RWPE2 (cell line): ENCODE data around the gene GTF2F2.

Experiments used
- ATAC-seq: fragments of 200-7000 bp; cut with Tn5 transposase; 3 replicates; pipeline ENCODE4 v1.9.1; 2021; ENCODE audit warnings: low read depth
- DNase-seq: peaks from one replicate; pipeline ENCODE4 v3.0.0-alpha.2; 2020; ENCODE audit warnings: low spot score
- H3K27ac ChIP-seq: fragments of 450-650 bp; 2 replicates; pipeline ENCODE4 v1.5.1; 2017; ENCODE audit warnings: mild to moderate bottlenecking; ENCODE audit not compliant: poor library complexity, severe bottlenecking
- H3K27me3 ChIP-seq: fragments of 250-450 bp; sonication (Bioruptor Pico); 2 replicates; pipeline ENCODE4 v1.5.1; 2021; ENCODE audit warnings: mild to moderate bottlenecking, moderate library complexity; ENCODE audit not compliant: insufficient read depth, poor library complexity, severe bottlenecking
- H3K36me3 ChIP-seq: fragments of 250-450 bp; sonication (Bioruptor Pico); 2 replicates; pipeline ENCODE4 v1.5.1; 2020; ENCODE audit warnings: low read depth, mild to moderate bottlenecking, moderate library complexity
- H3K4me1 ChIP-seq: fragments of 250-450 bp; sonication (Bioruptor Pico); 2 replicates; pipeline ENCODE4 v1.5.1; 2021; ENCODE audit warnings: mild to moderate bottlenecking, moderate library complexity; ENCODE audit not compliant: insufficient read depth, poor library complexity, severe bottlenecking
- H3K4me3 ChIP-seq: fragments of 250-450 bp; sonication (Bioruptor Pico); 2 replicates; pipeline ENCODE4 v1.5.1; 2021; ENCODE audit warnings: mild to moderate bottlenecking, moderate library complexity; ENCODE audit not compliant: severe bottlenecking
- H3K9me3 ChIP-seq: fragments of 250-450 bp; sonication (Bioruptor Pico); 2 replicates; pipeline ENCODE4 v1.5.1; 2021; ENCODE audit warnings: mild to moderate bottlenecking, moderate library complexity; ENCODE audit not compliant: severe bottlenecking
- CTCF ChIP-seq: fragments of 450-650 bp; IDR thresholded peaks from one replicate; pipeline ENCODE4 v1.5.1; 2017; ENCODE audit warnings: mild to moderate bottlenecking, moderate library complexity; ENCODE audit not compliant: poor library complexity, severe bottlenecking

The GTF2F2 gene

GRCh38 chr13:45207319-45207718 lies 87.0 kb downstream of the GTF2F2 start:
- Histone ChIP-seq H3K27ac (peak overlapping the region; percentile 100), H3K9me3 (no peaks in the 10 kb centered on the region), H3K27me3 (no peaks in the 10 kb centered on the region), H3K36me3 (peaks cover 24% of the 10 kb centered on the region), H3K4me3 (no peak overlapping the region), H3K4me1 (peaks cover 50% of the 10 kb centered on the region)
- no peak for TF ChIP-seq CTCF
- ATAC-seq (no peak), DNase-seq (no peak)

- no peak overlapping the region for H3K4me3 ChIP-seq
- peak overlapping the region; percentile 100 for H3K27ac ChIP-seq
- TF ChIP-seq CTCF = no peak
- H3K36me3 ChIP-seq = peaks cover 23% of the 10 kb centered on the region
- H3K4me1 ChIP-seq = peaks cover 50% of the 10 kb centered on the region
- no peaks in the 10 kb centered on the region for H3K9me3 ChIP-seq
- no peaks in the 10 kb centered on the region for H3K27me3 ChIP-seq
- DNase-seq (no peak), ATAC-seq (no peak)
Observed at GRCh38 chr13:45208132-45208531, 87.8 kb downstream of the GTF2F2 start.

GRCh38 chr13:45209229-45209628 lies 88.9 kb downstream of the GTF2F2 start:
- no peak overlapping the region for H3K4me3 ChIP-seq
- peaks cover 29% of the 10 kb centered on the region for H3K36me3 ChIP-seq
- DNase-seq (no peak), ATAC-seq (peak; percentile 47; the same call in 2 of the 3 replicates)
- H3K9me3 ChIP-seq = no peaks in the 10 kb centered on the region
- TF ChIP-seq CTCF = no peak
- H3K27me3 ChIP-seq = no peaks in the 10 kb centered on the region
- peak overlapping the region; percentile 100 for H3K27ac ChIP-seq
- peaks cover 55% of the 10 kb centered on the region for H3K4me1 ChIP-seq

DNA sequence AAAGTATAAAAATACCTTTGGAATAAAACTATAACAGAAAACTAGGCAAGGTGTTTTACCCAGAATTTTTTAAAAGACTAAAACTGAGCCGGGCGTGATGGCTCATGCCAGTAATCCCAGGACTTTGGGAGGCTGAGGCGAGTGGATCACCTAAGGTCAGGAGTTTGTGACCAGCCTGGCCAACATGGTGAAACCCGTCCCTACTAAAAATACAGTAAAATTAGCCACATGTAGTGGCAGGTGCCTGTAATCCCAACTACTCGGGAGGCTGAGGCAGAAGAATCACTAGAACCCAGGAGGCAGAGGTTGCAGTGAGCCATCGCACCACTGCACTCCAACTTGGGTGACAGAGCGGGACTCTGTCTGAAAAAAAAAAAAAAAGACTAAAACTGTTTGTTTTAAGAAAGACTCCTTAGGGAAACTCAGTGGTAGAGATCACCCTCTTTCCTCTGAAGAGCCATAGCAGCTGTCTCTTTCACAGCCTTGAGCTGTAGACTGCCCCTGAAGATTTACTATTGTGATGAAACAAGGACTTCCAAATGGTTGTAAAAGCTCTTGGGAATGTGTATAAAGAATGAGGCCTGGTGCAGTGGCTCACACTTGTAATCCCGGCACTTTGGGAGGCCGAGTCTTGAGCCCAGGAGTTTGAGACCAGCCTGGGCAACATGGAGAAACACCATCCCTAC lies 95.2 kb downstream of the GTF2F2 start:
- peaks cover 11% of the 10 kb centered on the region for H3K36me3 ChIP-seq
- ATAC-seq (no peak), DNase-seq (no peak)
- peaks cover 38% of the 10 kb centered on the region for H3K4me1 ChIP-seq
- no peaks in the 10 kb centered on the region for H3K9me3 ChIP-seq
- no peaks in the 10 kb centered on the region for H3K27me3 ChIP-seq
- no peak for TF ChIP-seq CTCF
- no peak overlapping the region for H3K4me3 ChIP-seq
- peak overlapping the region; percentile 15 for H3K27ac ChIP-seq

DNA sequence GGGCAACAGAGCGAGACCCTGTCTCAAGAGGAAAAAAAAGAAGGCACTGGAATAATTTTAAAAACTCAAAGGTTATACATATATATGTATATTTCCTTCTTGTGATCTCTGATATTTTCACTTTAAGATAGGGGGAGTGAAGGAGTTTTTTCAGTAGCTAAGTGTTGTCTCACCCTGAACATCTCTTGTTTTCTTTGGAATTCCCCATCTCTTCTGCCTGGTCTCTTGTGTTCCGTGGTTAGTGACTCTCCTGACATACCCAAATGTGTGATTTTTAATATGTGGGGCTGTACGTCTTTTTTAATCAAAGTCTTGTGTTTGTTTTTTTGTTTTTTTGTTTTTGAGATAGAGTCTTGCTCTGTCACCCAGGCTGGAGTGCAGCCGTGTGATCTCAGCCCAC lies 95.9 kb downstream of the GTF2F2 start:
- TF ChIP-seq CTCF = no peak
- DNase-seq (no peak), ATAC-seq (no peak)
- H3K27me3 ChIP-seq = no peaks in the 10 kb centered on the region
- peaks cover 6% of the 10 kb centered on the region; the same call in 1 of the 2 replicates for H3K36me3 ChIP-seq
- no peak overlapping the region for H3K4me3 ChIP-seq
- H3K9me3 ChIP-seq = no peaks in the 10 kb centered on the region
- H3K27ac ChIP-seq = peak overlapping the region; percentile 96
- peaks cover 40% of the 10 kb centered on the region for H3K4me1 ChIP-seq
